Fibroblast of the aortic adventitia (primary cell): ENCODE data around the gene EPN3. TPM values are rescaled to one million over a fixed set of nuclear protein-coding genes. Genes with fewer than 3 reads are reported as not detected.

Source experiments
- DNase-seq: peaks from one replicate; pipeline ENCODE4 v3.0.0-alpha.2; 2010; ENCODE audit warnings: low read depth
- H3K4me3 ChIP-seq: 2 replicates; pipeline ENCODE4 v1.5.1; 2011; ENCODE audit warnings: low read depth, mild to moderate bottlenecking, control low read depth, low read length, moderate library complexity
- total RNA-seq: library from RNA; depleted of rRNA; stranded (reverse); fragments of >200 nt; gene quantifications from 2 replicates; pipeline ENCODE4 v1.2.3, GENCODE V29; 2012; ENCODE audit warnings: low replicate concordance
- TF ChIP-seq, protein P1 (sequence below): IDR thresholded peaks from 2 replicates; pipeline ENCODE4 v1.5.1; 2011; ENCODE audit warnings: mild to moderate bottlenecking, low read length, control low read depth, inconsistent platforms; ENCODE audit not compliant: insufficient read depth

Gene EPN3
- total RNA-seq, 1 donor: not detected

GRCh38 chr17:50523208-50523607 is 9.3 kb upstream of the EPN3 start:
- TF ChIP-seq, protein P1, sequence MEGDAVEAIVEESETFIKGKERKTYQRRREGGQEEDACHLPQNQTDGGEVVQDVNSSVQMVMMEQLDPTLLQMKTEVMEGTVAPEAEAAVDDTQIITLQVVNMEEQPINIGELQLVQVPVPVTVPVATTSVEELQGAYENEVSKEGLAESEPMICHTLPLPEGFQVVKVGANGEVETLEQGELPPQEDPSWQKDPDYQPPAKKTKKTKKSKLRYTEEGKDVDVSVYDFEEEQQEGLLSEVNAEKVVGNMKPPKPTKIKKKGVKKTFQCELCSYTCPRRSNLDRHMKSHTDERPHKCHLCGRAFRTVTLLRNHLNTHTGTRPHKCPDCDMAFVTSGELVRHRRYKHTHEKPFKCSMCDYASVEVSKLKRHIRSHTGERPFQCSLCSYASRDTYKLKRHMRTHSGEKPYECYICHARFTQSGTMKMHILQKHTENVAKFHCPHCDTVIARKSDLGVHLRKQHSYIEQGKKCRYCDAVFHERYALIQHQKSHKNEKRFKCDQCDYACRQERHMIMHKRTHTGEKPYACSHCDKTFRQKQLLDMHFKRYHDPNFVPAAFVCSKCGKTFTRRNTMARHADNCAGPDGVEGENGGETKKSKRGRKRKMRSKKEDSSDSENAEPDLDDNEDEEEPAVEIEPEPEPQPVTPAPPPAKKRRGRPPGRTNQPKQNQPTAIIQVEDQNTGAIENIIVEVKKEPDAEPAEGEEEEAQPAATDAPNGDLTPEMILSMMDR: no peak
- no peak for DNase-seq
- H3K4me3 ChIP-seq: no peak overlapping the region

- no peak overlapping the region for H3K4me3 ChIP-seq
- TF ChIP-seq, protein P1: no peak
- DNase-seq: no peak
These were observed 7.7 kb upstream of the EPN3 start for GRCh38 chr17:50524838-50525237.

DNA sequence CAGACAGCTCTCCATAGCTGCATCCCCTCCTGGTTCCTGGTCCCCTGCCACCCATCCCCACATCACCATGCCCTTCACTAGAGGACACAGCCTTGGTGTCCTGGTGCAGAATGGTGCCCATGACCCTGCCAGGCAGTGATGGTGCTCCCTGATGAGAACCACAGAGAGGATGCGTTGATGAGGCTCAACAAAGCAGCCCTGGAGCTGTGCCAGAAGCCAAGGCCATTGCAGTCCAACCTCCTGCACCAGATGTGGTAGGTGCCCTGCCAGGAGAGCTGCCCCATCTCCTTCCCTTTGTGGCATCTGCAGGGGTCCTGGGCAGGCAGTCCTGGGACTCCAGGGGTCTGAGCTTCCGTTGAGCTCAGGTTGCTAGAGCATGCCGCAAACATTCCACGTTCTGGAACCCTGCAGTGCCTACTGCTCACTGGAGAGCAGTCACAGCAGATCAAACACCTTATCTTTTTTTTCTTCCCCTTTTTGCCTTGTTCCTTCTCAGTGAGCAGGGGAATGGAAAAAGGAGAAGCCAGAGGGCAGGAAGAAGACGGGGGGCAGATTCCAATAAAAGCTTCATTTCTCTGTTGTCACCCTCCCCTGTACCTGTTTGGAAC is 5.3 kb upstream of the EPN3 start:
- TF ChIP-seq, protein P1: no peak
- no peak overlapping the region for H3K4me3 ChIP-seq
- no peak for DNase-seq

- no peak overlapping the region for H3K4me3 ChIP-seq
- DNase-seq: no peak
- TF ChIP-seq, protein P1: no peak
These were observed 4.5 kb upstream of the EPN3 start for GRCh38 chr17:50527949-50528474.

DNA sequence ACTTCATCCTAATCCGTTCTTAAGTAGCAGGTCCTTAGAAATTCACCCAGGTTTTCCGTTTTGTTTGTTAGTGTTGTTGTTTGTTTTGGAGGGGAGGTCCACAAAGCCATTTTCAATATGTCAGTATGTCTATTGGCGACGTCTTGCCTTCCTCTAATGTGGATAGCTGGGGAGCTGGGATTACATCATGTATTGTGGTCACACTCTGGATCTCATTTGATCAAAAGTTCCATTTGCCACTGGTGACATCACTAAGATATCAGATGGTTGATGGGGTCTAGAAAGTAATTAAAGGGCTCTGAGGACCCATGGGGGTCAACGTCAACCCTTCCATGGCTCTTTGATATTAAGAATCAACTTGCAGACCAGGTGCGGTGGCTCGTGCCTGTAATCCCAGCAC is 2.7 kb upstream of the EPN3 start:
- H3K4me3 ChIP-seq: no peak overlapping the region
- TF ChIP-seq, protein P1: no peak
- DNase-seq: no peak

DNA sequence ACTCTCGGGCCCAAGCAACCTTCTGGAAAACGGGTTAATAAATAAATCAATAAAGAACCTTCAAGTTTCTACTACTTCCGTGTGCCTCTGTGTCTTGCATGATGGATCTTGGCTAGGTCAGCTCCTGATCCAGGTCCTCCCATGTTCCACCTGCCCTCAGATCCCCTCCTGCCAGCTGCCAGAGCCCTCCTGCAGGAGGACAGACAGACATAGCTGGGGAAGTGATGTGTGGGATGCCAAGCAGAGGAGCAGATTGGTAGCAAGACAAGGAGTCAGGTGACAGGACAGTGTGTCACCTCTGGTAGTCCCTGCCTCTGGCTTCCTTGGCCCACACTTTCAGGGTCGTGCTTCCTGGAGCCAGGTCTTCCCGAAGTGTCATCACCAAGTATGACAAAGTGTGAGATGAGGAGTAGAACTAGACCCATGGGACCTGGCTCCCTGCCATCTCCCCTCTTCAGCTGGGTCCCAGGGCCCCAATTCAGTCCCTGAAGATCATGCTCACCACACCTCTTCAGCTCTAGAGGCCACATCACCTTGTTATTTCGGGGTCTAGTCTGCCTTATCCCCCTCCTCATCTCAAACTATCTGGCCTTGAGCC is 1.0 kb upstream of the EPN3 start:
- no peak overlapping the region for H3K4me3 ChIP-seq
- DNase-seq: no peak
- TF ChIP-seq, protein P1: no peak
